H1 (cell line): ENCODE results near the gene CRB2. TPM values are rescaled to one million over a fixed set of nuclear protein-coding genes. Genes with fewer than 3 reads are reported as not detected.

Source experiments
- CTCF ChIA-PET: fragments of 300-600 bp; sonication (Branson Sonifier 250); formaldehyde crosslinking; loops from one replicate; lab custom pipeline; 2021; ENCODE audit not compliant: partially characterized antibody; lab: Charles Lee
- POLR2A ChIA-PET: fragments of 300-600 bp; sonication (Branson Sonifier 250); formaldehyde crosslinking; loops from one replicate; lab custom pipeline; 2021; ENCODE audit warnings: inconsistent platforms; ENCODE audit not compliant: partially characterized antibody; lab: Charles Lee
- DNase-seq, 2 experiments: peaks; one replicate each; pipeline versions ENCODE4 v3.0.0 to v3.0.0-alpha.2; 2010 to 2022; ENCODE audit warnings: low spot score in 2 of 2, low read depth in 1 of 2, mixed read lengths in 1 of 2
- FAIRE-seq: peaks from 2 replicates; lab custom pipeline; 2011; peaks lifted over from hg19 to GRCh38; lab: Jason Lieb, UNC
- H2AFZ ChIP-seq: 2 replicates; pipeline ENCODE4 v1.8.1; 2012; ENCODE audit warnings: low read length, inconsistent platforms
- H2AK5ac ChIP-seq: 2 replicates; pipeline ENCODE4 v1.6.1; 2013; ENCODE audit warnings: low read depth, low read length
- H2BK120ac ChIP-seq: replicated peaks from 2 replicates; pipeline ENCODE3; 2013; ENCODE audit warnings: low read depth, low read length, inconsistent platforms
- H2BK12ac ChIP-seq: 2 replicates; pipeline ENCODE4 v1.6.1; 2013; ENCODE audit warnings: low read depth, low read length
- H2BK15ac ChIP-seq: 2 replicates; pipeline ENCODE4 v1.6.1; 2013; ENCODE audit warnings: low read length
- H2BK20ac ChIP-seq: 2 replicates; pipeline ENCODE4 v1.6.1; 2013; ENCODE audit warnings: low read length
- H2BK5ac ChIP-seq: 2 replicates; pipeline ENCODE4 v1.6.1; 2013; ENCODE audit warnings: low read depth, low read length
- H3K14ac ChIP-seq: 2 replicates; pipeline ENCODE4 v1.6.1; 2013; ENCODE audit warnings: inconsistent platforms; ENCODE audit not compliant: insufficient read length
- H3K18ac ChIP-seq: 2 replicates; pipeline ENCODE4 v1.6.1; 2013; ENCODE audit warnings: low read length; ENCODE audit errors: extremely low read depth
- H3K23ac ChIP-seq: 2 replicates; pipeline ENCODE4 v1.6.1; 2013; ENCODE audit warnings: inconsistent platforms; ENCODE audit not compliant: insufficient read length
- H3K23me2 ChIP-seq: 2 replicates; pipeline ENCODE4 v1.6.1; 2013; ENCODE audit warnings: low read depth, low read length
- H3K27ac ChIP-seq: 2 replicates; pipeline ENCODE4 v1.6.1; 2011; ENCODE audit warnings: low read depth, low read length, inconsistent platforms
- H3K27me3 ChIP-seq, 4 experiments: replicated peaks in 1 of 4; 1 replicate in 1 of 4; 2 replicates in 3 of 4; pipeline versions ENCODE4 v1.6.1 to v1.8.1; 2011 to 2013; ENCODE audit warnings: low read length in 3 of 4, mild to moderate bottlenecking in 3 of 4, inconsistent platforms in 2 of 4, mixed read lengths in 2 of 4, moderate library complexity in 1 of 4; ENCODE audit not compliant: control insufficient read depth in 3 of 4, insufficient read depth in 3 of 4; ENCODE audit errors: extremely low read depth in 1 of 4
- H3K36me3 ChIP-seq, 4 experiments: 2 replicates each; pipeline versions ENCODE4 v1.6.1 to v1.8.1; 2011 to 2013; ENCODE audit warnings: mild to moderate bottlenecking in 4 of 4, low read length in 3 of 4, moderate library complexity in 2 of 4, control low read depth in 1 of 4, inconsistent platforms in 1 of 4; ENCODE audit not compliant: insufficient read depth in 4 of 4, control insufficient read depth in 2 of 4
- H3K4ac ChIP-seq: replicated peaks from 2 replicates; pipeline ENCODE3; 2013; ENCODE audit warnings: low read length, low read depth, mixed read lengths, inconsistent platforms; ENCODE audit not compliant: insufficient read length
- H3K4me1 ChIP-seq, 4 experiments: replicated peaks in 1 of 4; 1 replicate in 1 of 4; 2 replicates in 3 of 4; pipeline versions ENCODE4 v1.6.1 to v1.8.1; 2011 to 2013; ENCODE audit warnings: low read length in 3 of 4, inconsistent platforms in 2 of 4, mixed read lengths in 1 of 4; ENCODE audit not compliant: insufficient read depth in 4 of 4, control insufficient read depth in 3 of 4
- H3K4me2 ChIP-seq, 2 experiments: 2 replicates each; pipeline versions ENCODE4 v1.6.1 to v1.8.1; 2011 to 2013; ENCODE audit warnings: low read depth in 2 of 2, low read length in 2 of 2, control low read depth in 1 of 2, inconsistent platforms in 1 of 2, mild to moderate bottlenecking in 1 of 2; ENCODE audit not compliant: insufficient read depth in 1 of 2
- H3K4me3 ChIP-seq, 4 experiments: fragments of 200-600, 300-600 bp in 1 of 4; sonication (generic), shearing (Covaris generic), sonication (Bioruptor Twin) in 1 of 4; 2 replicates each; pipeline versions ENCODE4 v1.5.1 to v1.8.1; 2011 to 2016; ENCODE audit warnings: low read length in 4 of 4, low read depth in 3 of 4, control low read depth in 2 of 4, inconsistent platforms in 2 of 4, mild to moderate bottlenecking in 2 of 4, mixed read lengths in 1 of 4, moderate library complexity in 1 of 4; ENCODE audit not compliant: insufficient read depth in 2 of 4; ENCODE audit errors: extremely low read depth in 1 of 4
- H3K56ac ChIP-seq: replicated peaks from 2 replicates; pipeline ENCODE3; 2013; ENCODE audit warnings: low read depth, mild to moderate bottlenecking, mixed read lengths, low read length, inconsistent platforms; ENCODE audit not compliant: insufficient read length
- H3K79me1 ChIP-seq: 2 replicates; pipeline ENCODE4 v1.6.1; 2013; ENCODE audit warnings: low read depth, low read length, control low read depth
- H3K79me2 ChIP-seq, 2 experiments: 2 replicates each; pipeline versions ENCODE4 v1.6.1 to v1.8.1; 2012 to 2013; ENCODE audit warnings: low read length in 2 of 2, mild to moderate bottlenecking in 2 of 2, inconsistent platforms in 1 of 2; ENCODE audit not compliant: insufficient read depth in 2 of 2, control insufficient read depth in 1 of 2
- H3K9ac ChIP-seq, 4 experiments: replicated peaks in 1 of 4; 1 replicate in 1 of 4; 2 replicates in 3 of 4; pipeline versions ENCODE4 v1.6.1 to v1.8.1; 2011 to 2013; ENCODE audit warnings: low read depth in 3 of 4, low read length in 3 of 4, control low read depth in 2 of 4, mild to moderate bottlenecking in 2 of 4, moderate library complexity in 2 of 4, inconsistent platforms in 1 of 4; ENCODE audit errors: extremely low read depth in 1 of 4
- H3K9me3 ChIP-seq, 2 experiments: 2 replicates each; pipeline versions ENCODE4 v1.6.1 to v1.8.1; 2012 to 2013; ENCODE audit warnings: mild to moderate bottlenecking in 2 of 2, moderate library complexity in 2 of 2, control low read depth in 1 of 2, inconsistent platforms in 1 of 2, low read depth in 1 of 2, low read length in 1 of 2, mixed read lengths in 1 of 2; ENCODE audit not compliant: insufficient read depth in 2 of 2
- H4K20me1 ChIP-seq, 2 experiments: replicated peaks in 1 of 2; 2 replicates each; pipeline versions ENCODE3 to v1.8.1; 2011 to 2013; ENCODE audit warnings: inconsistent platforms in 2 of 2, low read length in 2 of 2, mild to moderate bottlenecking in 1 of 2; ENCODE audit not compliant: insufficient read depth in 2 of 2, control insufficient read depth in 1 of 2
- H4K5ac ChIP-seq: 2 replicates; pipeline ENCODE4 v1.6.1; 2013; ENCODE audit warnings: low read length, low read depth, mixed read lengths, inconsistent platforms; ENCODE audit not compliant: insufficient read length
- H4K8ac ChIP-seq: 2 replicates; pipeline ENCODE4 v1.8.0; 2013; ENCODE audit warnings: mild to moderate bottlenecking, moderate library complexity, low read length, inconsistent platforms; ENCODE audit not compliant: insufficient read depth; ENCODE audit errors: extremely low read depth
- H4K91ac ChIP-seq: replicated peaks from 2 replicates; pipeline ENCODE3; 2013; ENCODE audit warnings: low read length, mixed read lengths, inconsistent platforms; ENCODE audit not compliant: insufficient read length
- E2F6 ChIP-seq: IDR thresholded peaks from 2 replicates; pipeline ENCODE4 v1.6.1; 2012; ENCODE audit warnings: inconsistent platforms
- JUND ChIP-seq: IDR thresholded peaks from 2 replicates; pipeline ENCODE4 v1.6.1; 2011; ENCODE audit warnings: mild to moderate bottlenecking, improper control_type of control experiment, low read length
- SAP30 ChIP-seq: fragments of 300-600 bp; sonication (generic); IDR thresholded peaks from 2 replicates; pipeline ENCODE4 v1.7.1; 2012; ENCODE audit warnings: low read length, moderate library complexity, mild to moderate bottlenecking, inconsistent platforms; ENCODE audit not compliant: insufficient read depth, insufficient replicate concordance
- WGBS, 2 experiments: shearing (Covaris generic) in 1 of 2; methylation state at CpG; one replicate each; pipeline versions ENCODE4 v1.1.6 to v1.1.7; 2013 to 2015; ENCODE audit warnings: low lambda C conversion rate in 2 of 2, mixed read lengths in 2 of 2, inconsistent platforms in 1 of 2, low coverage in 1 of 2, missing lambda C conversion rate in 1 of 2; ENCODE audit not compliant: insufficient replicate concordance in 2 of 2, insufficient coverage in 1 of 2, insufficient read length in 1 of 2; ENCODE audit errors: extremely low coverage in 1 of 2, missing lambda C conversion rate in 1 of 2; 5-methylcytosine and 5-hydroxymethylcytosine counted together
- polyA plus RNA-seq, 7 experiments: library from polyadenylated mRNA; depleted of rRNA in 3 of 7; stranded (reverse) in 5 of 7; unstranded in 2 of 7; fragments of >200 nt in 5 of 7; fragments of 200-250 nt in 2 of 7; gene quantifications; 1 replicate in 5 of 7; 2 replicates in 1 of 7; 4 replicates in 1 of 7; pipeline versions ENCODE4 v1.2.1 to v1.2.3, GENCODE V29; 2011 to 2013; ENCODE audit warnings: missing spikeins in 2 of 7, mixed read lengths in 2 of 7
- total RNA-seq: library from RNA; stranded (reverse); fragmentation: NEBNext Ultra II Directional; extraction: Animal tissue kit (Norgen Biotek cat#: 25700); gene quantifications from 2 replicates; pipeline ENCODE4 v1.2.1, GENCODE V29; 2021
- TF ChIP-seq, protein P1 (sequence below): IDR thresholded peaks from 2 replicates; pipeline ENCODE4 v1.6.1; 2012; ENCODE audit warnings: inconsistent platforms

CRB2 gene
- total and polyA plus RNA-seq, 2 of the 8 experiments (the other 6 are each of a cell fraction or from before 2014, with no cell fraction given) = 4.0 to 8.4 TPM

GRCh38 chr9:123376218-123377071 lies 20.4 kb downstream of the CRB2 start:
- H3K79me2 ChIP-seq = no peaks in the 10 kb centered on the region
- DNase-seq (no peak), FAIRE-seq (no peak)
- no peak overlapping the region; a peak in 1 of 7 replicates for H3K9ac ChIP-seq
- no peak overlapping the region for H3K56ac ChIP-seq
- POLR2A ChIA-PET = interaction anchor here (1.5 to 3.9 kb wide), 2 partner anchors 10 to 16 kb away, joined by 4 to 19 read pairs; no protein-coding TSS in a partner anchor
- no peak overlapping the region for H3K14ac ChIP-seq
- H4K91ac ChIP-seq = no peak overlapping the region
- H3K18ac ChIP-seq = no peak overlapping the region
- H3K9me3 ChIP-seq = no peaks in the 10 kb centered on the region
- H3K4me1 ChIP-seq = peaks cover 0 to 15% (median 8%) of the 10 kb centered on the region in 4 experiments; a peak in 6 of 7 replicates
- H3K23ac ChIP-seq = no peak overlapping the region
- no peak for TF ChIP-seq SAP30
- TF ChIP-seq, protein P1, sequence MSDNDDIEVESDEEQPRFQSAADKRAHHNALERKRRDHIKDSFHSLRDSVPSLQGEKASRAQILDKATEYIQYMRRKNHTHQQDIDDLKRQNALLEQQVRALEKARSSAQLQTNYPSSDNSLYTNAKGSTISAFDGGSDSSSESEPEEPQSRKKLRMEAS = no peak
- no peak for TF ChIP-seq JUND
- TF ChIP-seq E2F6 = no peak
- H2AK5ac ChIP-seq = no peak overlapping the region
- H2BK12ac ChIP-seq = no peak overlapping the region
- H3K79me1 ChIP-seq = no peaks in the 10 kb centered on the region
- peaks cover 8 to 12% of the 10 kb centered on the region in 2 experiments for H4K20me1 ChIP-seq
- no peak overlapping the region for H2BK15ac ChIP-seq
- H2BK20ac ChIP-seq = no peak overlapping the region
- no peak overlapping the region for H2BK120ac ChIP-seq
- CTCF ChIA-PET = interaction anchor here (4.4 to 29.0 kb wide), 2 partner anchors 10 to 18 kb away, joined by 28 to 668 read pairs; partner anchors contain the start of gene CRB2
- H3K4me3 ChIP-seq = no peak overlapping the region
- peaks cover 0 to 5% (median 0%) of the 10 kb centered on the region in 4 experiments; a peak in 4 of 8 replicates for H3K36me3 ChIP-seq
- no peak overlapping the region for H3K27ac ChIP-seq
- H3K4ac ChIP-seq = no peak overlapping the region
- no peak overlapping the region for H4K8ac ChIP-seq
- 75% methylated on average over 19 of the region's 24 CpGs; no CpG with 5 or more reads in 1 of the 2 experiments for WGBS, 2 experiments
- no peak overlapping the region for H2AFZ ChIP-seq
- H3K4me2 ChIP-seq = no peak overlapping the region
- H2BK5ac ChIP-seq = no peak overlapping the region
- no peak overlapping the region for H4K5ac ChIP-seq
- 0 out of 2 replicates have a peak, but pooled peaks cover 3% of the 10 kb centered on the region for H3K23me2 ChIP-seq
- peaks cover 0 to 31% (median 22%) of the 10 kb centered on the region in 4 experiments; a peak in 5 of 7 replicates for H3K27me3 ChIP-seq
